Neuron (in vitro differentiated cells): ENCODE data around the gene SLC51A.

ENCODE experiments used
- H2AFZ ChIP-seq: one replicate; pipeline ENCODE4 v1.6.1; 2013; ENCODE audit warnings: low read depth, mild to moderate bottlenecking, inconsistent platforms, low read length, moderate library complexity
- H3K27me3 ChIP-seq: one replicate; pipeline ENCODE4 v1.6.1; 2013; ENCODE audit warnings: low read length; ENCODE audit not compliant: insufficient read depth
- H3K36me3 ChIP-seq: one replicate; pipeline ENCODE4 v1.6.1; 2013; ENCODE audit warnings: low read length; ENCODE audit not compliant: insufficient read depth
- H3K4me1 ChIP-seq: one replicate; pipeline ENCODE4 v1.6.1; 2013; ENCODE audit warnings: low read length; ENCODE audit not compliant: insufficient read depth
- H3K4me3 ChIP-seq: 2 replicates; pipeline ENCODE4 v1.5.1; 2013; ENCODE audit warnings: mild to moderate bottlenecking, low read length, moderate library complexity
- H3K9me3 ChIP-seq: one replicate; pipeline ENCODE4 v1.6.1; 2013; ENCODE audit warnings: low read length

Gene SLC51A

DNA sequence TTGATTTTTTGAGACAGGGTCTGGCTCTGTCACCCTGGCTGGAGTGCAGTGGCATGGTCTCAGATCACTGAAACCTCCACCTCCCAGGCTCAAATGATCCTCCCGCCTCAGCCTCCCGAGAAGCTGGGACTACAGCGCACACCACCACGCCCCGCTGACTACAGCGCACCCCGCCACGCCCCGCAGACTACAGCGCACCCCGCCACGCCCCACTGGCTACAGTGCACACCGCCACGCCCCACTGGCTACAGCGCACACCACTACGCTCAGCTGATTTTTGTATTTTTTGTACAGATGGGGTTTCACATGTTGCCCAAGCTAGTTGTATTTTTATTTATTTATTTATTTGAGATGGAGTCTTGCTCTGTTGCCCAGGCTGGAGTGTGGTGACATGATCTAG is 35.6 kb downstream of the SLC51A start:
- no peak overlapping the region for H2AFZ ChIP-seq
- peaks cover 5% of the 10 kb centered on the region for H3K9me3 ChIP-seq
- no peaks in the 10 kb centered on the region for H3K4me1 ChIP-seq
- peaks cover 32% of the 10 kb centered on the region for H3K36me3 ChIP-seq
- H3K4me3 ChIP-seq: no peak overlapping the region
- no peaks in the 10 kb centered on the region for H3K27me3 ChIP-seq

DNA sequence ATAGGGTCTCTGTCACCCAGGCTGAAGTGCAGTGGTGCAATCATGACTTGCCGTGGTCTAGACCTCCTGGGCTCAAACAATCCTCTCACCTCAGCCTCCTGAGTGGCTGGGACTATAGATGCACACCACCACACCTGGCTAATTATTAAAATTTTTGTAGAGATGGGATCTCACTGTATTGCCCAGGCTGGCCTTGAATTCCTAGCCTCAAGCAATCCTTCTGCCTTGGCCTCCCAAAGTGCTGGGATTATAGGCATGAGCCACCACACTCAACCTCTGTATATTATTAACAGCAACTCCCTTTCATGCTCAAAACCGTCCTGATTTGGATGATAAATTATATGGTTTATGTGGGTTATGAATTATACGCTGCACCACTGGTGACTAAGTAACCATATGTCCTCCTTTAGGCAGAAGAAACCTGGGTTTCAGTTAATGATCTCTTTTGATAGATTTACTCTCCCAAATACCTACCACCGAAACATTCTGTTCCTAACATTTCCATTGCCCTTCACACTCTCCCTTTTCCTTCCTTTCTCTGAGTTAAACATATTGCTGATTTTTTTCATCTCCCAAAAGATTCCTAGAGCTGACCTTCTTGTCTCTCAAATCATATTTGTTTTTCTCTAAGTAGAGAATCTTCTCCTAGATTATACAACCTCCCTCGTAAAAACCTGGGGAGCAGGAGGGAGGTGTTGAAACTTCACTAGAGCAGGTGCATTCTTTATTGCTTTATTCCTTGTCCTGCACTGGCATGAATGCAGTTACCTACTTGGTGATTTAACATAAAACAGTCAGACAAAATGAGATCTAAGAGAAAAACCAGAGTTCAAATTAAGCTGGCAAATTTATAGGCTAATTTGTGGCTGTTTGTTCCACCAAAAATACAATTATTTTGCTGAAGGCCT is 38.3 kb downstream of the SLC51A start:
- H3K36me3 ChIP-seq: peaks cover 22% of the 10 kb centered on the region
- peaks cover 4% of the 10 kb centered on the region for H3K9me3 ChIP-seq
- no peaks in the 10 kb centered on the region for H3K4me1 ChIP-seq
- H2AFZ ChIP-seq: no peak overlapping the region
- H3K27me3 ChIP-seq: no peaks in the 10 kb centered on the region
- H3K4me3 ChIP-seq: no peak overlapping the region

DNA sequence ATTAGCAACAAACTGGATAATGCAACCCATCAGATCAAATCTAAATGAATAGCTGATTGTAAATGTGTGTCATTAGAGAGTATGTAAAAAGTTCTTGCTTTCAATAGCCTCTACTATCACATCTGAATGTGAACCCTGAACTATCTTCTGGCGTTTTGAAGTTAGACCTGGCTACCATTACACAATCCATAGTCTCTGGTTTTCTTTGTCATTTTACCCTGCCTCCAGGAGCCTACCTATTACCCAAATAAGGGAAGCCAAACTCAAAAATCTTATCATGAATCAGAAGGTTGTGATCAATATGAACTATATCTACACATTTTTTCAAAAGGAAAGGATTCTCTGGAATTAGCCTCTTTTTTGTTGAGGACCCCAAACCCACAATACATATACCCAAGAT is 39.4 kb downstream of the SLC51A start:
- Histone ChIP-seq H3K9me3 (no peaks in the 10 kb centered on the region), H3K36me3 (peaks cover 22% of the 10 kb centered on the region), H2AFZ (no peak overlapping the region)

DNA sequence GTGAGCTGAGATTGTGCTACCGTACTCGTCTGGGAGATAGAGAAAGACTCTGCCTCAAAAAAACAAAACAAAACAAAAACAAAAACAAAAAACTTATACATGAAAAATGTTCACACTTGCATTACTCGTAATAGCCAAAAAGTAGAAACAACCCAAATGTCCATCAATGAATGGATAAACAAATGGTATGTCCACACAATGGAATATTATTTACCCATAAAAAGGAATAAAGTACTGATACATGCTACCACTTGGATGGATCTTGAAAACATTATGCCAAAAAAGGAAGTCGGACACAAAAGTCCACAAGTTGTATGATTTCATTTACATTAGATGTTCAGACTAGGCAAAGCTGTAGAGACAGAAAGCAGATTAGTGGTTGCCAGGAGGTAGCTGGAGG is 44.5 kb downstream of the SLC51A start:
- peaks cover 19% of the 10 kb centered on the region for H3K36me3 ChIP-seq
- no peak overlapping the region for H2AFZ ChIP-seq
- H3K9me3 ChIP-seq: peaks cover 2% of the 10 kb centered on the region
- peaks cover 3% of the 10 kb centered on the region for H3K4me1 ChIP-seq
- H3K4me3 ChIP-seq: no peak overlapping the region
- H3K27me3 ChIP-seq: no peaks in the 10 kb centered on the region

More for the DNA sequence above, 39.4 kb downstream of the SLC51A start:
- Histone ChIP-seq H3K4me3 (no peak overlapping the region), H3K27me3 (no peaks in the 10 kb centered on the region), H3K4me1 (no peaks in the 10 kb centered on the region)

DNA sequence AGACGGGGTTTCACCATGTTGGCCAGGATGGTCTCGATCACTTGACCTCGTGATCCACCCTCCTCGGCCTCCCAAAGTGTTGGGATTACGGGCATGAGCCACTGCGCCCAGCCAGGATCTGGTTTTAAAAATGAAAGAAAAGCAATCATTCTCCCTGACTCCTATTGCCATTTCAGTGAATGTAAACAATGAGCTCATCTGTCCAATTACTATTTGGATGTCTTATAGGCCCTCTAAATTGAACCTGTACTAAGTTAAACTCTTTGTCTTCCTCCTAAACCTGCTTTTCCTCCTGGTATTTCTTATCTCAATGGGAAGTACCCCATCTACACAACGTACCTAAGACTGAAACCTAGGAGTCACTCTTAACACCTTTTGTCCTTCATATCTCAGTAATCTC is 47.5 kb downstream of the SLC51A start:
- Histone ChIP-seq H3K36me3 (peaks cover 24% of the 10 kb centered on the region), H3K27me3 (no peaks in the 10 kb centered on the region)

DNA sequence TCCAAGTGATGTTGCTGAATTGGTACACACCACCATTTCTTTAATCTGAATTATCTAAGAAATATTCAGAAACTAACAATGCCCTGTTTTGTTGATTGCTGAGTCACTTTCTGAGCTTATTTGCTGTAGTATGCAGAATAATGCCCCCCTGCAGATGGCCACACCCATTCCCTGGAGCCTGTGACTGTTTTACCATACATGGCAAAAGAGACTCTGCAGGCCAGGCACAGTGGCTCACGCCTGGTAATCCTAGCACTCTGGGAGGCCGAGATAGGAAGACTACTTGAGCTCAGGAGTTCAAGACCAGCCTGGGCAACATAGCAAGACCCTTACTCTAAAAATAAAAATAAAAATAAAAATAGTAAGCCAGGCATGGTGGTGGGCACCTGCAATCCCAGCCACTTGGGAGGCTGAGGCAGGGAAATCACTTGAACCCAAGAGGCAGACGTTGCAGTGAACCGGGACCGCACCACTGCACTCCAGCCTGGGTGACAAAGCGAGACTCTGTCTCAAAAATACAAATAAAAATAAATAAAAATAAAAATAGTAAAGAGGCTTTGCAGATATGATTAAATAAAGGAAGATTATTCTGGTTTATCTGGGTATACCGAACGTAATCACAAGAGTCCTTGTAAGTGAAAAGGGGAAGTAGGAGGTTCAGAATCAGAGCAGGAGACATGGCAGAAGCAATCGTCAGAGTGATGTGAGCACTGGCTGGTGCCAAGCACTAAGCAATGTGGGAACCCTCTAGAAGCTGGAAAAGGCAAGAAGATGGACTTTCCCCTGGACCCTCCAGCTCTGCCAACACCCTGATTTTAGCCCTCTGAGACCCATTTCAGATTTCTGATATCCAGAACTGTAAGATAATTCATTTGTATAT is 52.2 kb downstream of the SLC51A start:
- Histone ChIP-seq H3K27me3 (no peaks in the 10 kb centered on the region), H3K36me3 (peaks cover 41% of the 10 kb centered on the region), H3K4me1 (no peaks in the 10 kb centered on the region), H3K9me3 (peaks cover 10% of the 10 kb centered on the region), H2AFZ (no peak overlapping the region), H3K4me3 (no peak overlapping the region)

More for the DNA sequence above, 47.5 kb downstream of the SLC51A start:
- H3K9me3 ChIP-seq: peaks cover 5% of the 10 kb centered on the region
- H2AFZ ChIP-seq: no peak overlapping the region
- peaks cover 3% of the 10 kb centered on the region for H3K4me1 ChIP-seq
- no peak overlapping the region for H3K4me3 ChIP-seq

DNA sequence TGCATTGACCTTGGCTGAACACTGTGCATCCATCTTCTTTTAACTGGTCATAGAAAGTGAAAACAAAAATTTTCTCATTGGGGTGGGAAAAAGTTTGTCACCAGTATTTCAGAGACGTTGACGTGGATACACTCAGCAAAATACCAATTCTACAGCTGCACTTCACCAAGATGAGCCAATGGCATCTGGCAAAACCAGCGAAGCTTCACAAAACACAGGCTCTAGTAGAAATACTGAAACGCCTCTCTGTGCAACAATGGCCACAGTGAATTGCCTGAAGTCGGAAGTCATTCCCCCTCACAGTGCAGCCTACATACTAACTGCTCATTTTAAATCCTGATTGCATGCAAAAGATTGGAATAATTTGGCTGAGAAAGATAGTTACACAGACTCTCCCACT is 54.2 kb downstream of the SLC51A start:
- no peak overlapping the region for H2AFZ ChIP-seq
- no peaks in the 10 kb centered on the region for H3K27me3 ChIP-seq
- peaks cover 36% of the 10 kb centered on the region for H3K36me3 ChIP-seq
- no peaks in the 10 kb centered on the region for H3K4me1 ChIP-seq
- no peak overlapping the region for H3K4me3 ChIP-seq
- peaks cover 16% of the 10 kb centered on the region for H3K9me3 ChIP-seq

DNA sequence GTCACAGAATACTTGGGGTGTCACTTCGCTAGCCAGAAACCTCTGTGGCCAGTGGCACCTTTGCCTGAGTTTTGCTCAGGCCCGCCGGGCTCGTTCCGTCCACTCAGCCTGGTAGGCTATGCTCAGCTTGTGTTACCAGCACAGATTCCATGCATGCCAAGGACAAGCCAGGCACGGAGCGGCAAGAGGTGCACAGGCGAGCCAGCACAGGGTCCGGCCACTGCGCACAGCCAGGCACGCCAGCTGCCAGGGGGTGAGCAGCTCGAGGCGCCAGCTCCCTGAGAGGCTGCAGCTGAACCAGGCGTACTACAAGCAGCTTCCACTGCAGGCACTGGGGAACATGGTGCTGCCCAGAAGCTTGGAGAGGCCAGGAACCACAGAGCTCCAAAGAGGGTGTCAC is 56.5 kb downstream of the SLC51A start:
- no peaks in the 10 kb centered on the region for H3K27me3 ChIP-seq
- no peak overlapping the region for H2AFZ ChIP-seq
- no peak overlapping the region for H3K4me3 ChIP-seq
- H3K9me3 ChIP-seq: peaks cover 14% of the 10 kb centered on the region
- no peaks in the 10 kb centered on the region for H3K4me1 ChIP-seq
- H3K36me3 ChIP-seq: peaks cover 27% of the 10 kb centered on the region

DNA sequence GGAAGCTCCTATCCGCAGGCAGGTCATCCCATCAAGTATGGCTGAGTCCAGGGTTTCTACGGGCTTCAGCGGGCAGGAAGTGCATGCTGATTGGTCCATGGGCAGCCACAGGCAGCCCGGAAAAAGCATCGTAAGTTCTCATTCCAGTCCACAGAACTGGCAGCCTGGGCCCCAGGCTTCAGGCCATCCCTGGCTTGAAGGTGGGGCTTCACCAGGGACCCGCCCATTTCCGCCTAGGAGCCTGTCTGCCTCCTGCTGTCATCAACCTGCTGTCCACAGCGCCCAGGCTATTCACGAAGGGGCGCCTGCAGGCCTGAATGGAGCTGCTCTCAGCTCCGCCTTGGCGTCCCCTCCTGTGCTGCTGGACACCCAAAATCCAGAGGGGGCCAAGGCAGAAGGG is 57.3 kb downstream of the SLC51A start:
- peaks cover 15% of the 10 kb centered on the region for H3K9me3 ChIP-seq
- no peaks in the 10 kb centered on the region for H3K4me1 ChIP-seq
- H3K27me3 ChIP-seq: no peaks in the 10 kb centered on the region
- peaks cover 23% of the 10 kb centered on the region for H3K36me3 ChIP-seq
- H3K4me3 ChIP-seq: no peak overlapping the region
- no peak overlapping the region for H2AFZ ChIP-seq

DNA sequence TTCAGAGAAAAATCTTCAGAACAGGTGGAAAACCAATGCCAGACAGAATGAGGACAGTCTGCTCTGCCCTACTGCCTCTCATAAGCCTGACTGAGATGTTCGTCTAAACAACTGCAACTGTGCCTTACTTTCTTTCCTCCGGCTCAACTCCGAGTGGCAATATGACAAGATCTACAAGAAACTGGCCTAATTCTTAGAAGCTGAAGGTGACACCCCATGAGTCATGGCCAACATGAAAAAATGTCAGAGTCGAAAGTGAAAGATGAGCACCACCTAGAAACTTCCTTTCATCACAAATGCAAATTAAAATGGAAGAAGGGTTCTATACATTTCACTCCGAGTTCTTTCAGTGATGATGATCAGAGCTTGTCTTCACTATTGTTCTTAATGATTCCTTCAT is 58.3 kb downstream of the SLC51A start:
- Histone ChIP-seq H3K27me3 (no peaks in the 10 kb centered on the region), H3K4me3 (no peak overlapping the region), H2AFZ (no peak overlapping the region), H3K36me3 (peaks cover 14% of the 10 kb centered on the region), H3K4me1 (no peaks in the 10 kb centered on the region), H3K9me3 (peaks cover 15% of the 10 kb centered on the region)

DNA sequence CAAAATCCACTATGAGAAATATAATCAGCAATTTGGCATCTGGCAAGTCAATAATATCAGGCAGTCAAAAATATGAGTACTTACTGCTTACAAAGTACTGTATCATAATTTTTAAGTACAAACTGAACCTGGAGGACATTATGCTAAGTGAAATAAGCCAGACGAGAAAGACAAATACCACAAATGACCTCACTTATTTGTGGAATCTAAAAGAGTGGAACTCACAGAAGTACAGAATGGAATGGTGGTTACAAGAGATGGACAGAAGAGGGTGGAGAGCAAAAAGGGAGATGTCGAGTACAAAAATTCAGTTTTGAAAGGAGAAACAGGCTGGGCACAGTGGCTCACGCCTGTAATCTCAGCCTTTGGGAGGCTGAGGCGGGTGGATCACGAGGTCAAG is 58.8 kb downstream of the SLC51A start:
- H3K4me3 ChIP-seq: no peak overlapping the region
- H2AFZ ChIP-seq: no peak overlapping the region
- peaks cover 15% of the 10 kb centered on the region for H3K9me3 ChIP-seq
- no peaks in the 10 kb centered on the region for H3K27me3 ChIP-seq
- H3K4me1 ChIP-seq: no peaks in the 10 kb centered on the region
- peaks cover 12% of the 10 kb centered on the region for H3K36me3 ChIP-seq

DNA sequence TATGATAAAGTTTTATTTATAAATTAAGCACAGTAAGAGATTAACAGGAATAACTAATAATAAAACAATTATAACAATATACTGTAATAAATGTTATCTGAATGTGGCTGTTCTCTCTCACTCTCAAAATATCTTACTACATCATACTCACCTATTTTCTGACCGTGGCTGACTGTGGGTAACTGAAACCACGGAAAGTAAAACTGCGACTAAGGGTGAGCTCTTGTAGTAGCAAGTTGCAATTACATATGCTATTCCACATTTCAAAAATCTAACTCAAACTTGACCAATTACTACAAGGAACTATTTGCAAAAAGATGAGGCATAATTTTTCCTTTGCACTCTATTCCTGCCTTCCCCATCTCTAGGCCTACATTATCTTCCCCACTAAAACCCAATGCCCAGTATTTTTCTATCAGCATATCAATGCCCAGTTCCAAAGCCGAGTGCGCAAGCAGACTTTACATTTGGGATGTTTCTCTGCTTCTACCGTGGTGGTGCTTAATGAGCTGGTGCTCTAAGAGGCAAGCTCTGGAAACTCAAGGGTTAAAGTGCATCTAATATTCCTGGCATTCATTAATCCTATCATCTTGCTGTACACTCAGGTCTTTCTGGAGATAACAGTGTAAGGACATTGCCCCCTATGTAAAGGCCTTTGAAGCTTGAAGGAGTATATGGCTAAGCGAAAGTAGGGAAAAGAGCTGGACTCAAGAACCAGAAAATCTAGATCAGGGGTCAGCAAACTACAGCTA is 64.5 kb downstream of the SLC51A start:
- H2AFZ ChIP-seq: no peak overlapping the region
- H3K4me1 ChIP-seq: peaks cover 10% of the 10 kb centered on the region
- H3K9me3 ChIP-seq: peaks cover 2% of the 10 kb centered on the region
- H3K27me3 ChIP-seq: no peaks in the 10 kb centered on the region
- no peak overlapping the region for H3K4me3 ChIP-seq
- no peaks in the 10 kb centered on the region for H3K36me3 ChIP-seq

DNA sequence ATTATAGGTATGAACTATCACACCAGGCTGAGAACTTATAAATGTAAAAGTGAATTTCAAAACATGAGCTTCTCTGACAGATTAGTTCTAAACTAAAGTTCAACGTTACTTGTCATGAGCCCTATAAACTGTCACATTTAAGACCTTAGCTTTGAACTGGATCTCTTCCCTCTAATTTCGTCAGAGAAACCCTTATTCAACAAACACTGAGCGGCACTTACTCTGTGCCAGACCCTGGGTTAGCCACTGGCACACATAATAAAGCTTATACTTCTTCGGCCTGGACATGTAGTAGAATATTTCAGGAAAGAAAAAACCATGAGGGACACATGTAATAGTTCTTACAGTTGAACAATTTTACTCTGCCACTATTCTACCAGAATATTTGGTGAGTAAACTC is 65.6 kb downstream of the SLC51A start:
- Histone ChIP-seq H3K27me3 (no peaks in the 10 kb centered on the region), H3K36me3 (no peaks in the 10 kb centered on the region), H3K4me3 (no peak overlapping the region), H3K4me1 (peaks cover 18% of the 10 kb centered on the region), H3K9me3 (peaks cover 2% of the 10 kb centered on the region), H2AFZ (no peak overlapping the region)
